Ovary (tissue), 9 donors: Measurements from ENCODE around the gene CACNB3. TPM values are rescaled to one million over a fixed set of nuclear protein-coding genes. Genes with fewer than 3 reads are reported as not detected.

Experiments used
- DNase-seq, 5 donors: peaks; one replicate each; pipeline ENCODE4 v3.0.0-alpha.2; 2019 to 2020
- H3K27ac ChIP-seq, 2 donors: fragments of 200-600 bp; one replicate each; pipeline versions ENCODE4 v1.5.1 to v1.8.0; 2019 to 2022
- H3K27me3 ChIP-seq: fragments of 200-600 bp; one replicate; pipeline ENCODE4 v1.8.0; 2022
- H3K36me3 ChIP-seq: fragments of 200-600 bp; sonication (generic); one replicate; pipeline ENCODE4 v1.5.1; 2019
- H3K4me1 ChIP-seq: one replicate; pipeline ENCODE4 v1.8.1; 2013; ENCODE audit warnings: mild to moderate bottlenecking, moderate library complexity; ENCODE audit not compliant: insufficient read depth
- H3K4me3 ChIP-seq: fragments of 200-600 bp; sonication (generic); one replicate; pipeline ENCODE4 v1.5.1; 2017
- H3K9me3 ChIP-seq, 2 donors: fragments of 200-600 bp in 1 of 2; sonication (generic) in 1 of 2; one replicate each; pipeline versions ENCODE4 v1.5.1 to v1.8.1; 2013 to 2019; ENCODE audit warnings: mild to moderate bottlenecking in 1 of 2, moderate library complexity in 1 of 2
- CTCF ChIP-seq, 3 donors: fragments of 450-650 bp in 2 of 3; fragments of 200-600 bp in 1 of 3; IDR thresholded peaks; one replicate each; pipeline versions ENCODE4 v1.5.1 to v1.8.0; 2016 to 2022; ENCODE audit warnings: antibody characterized with exemption in 3 of 3, mild to moderate bottlenecking in 1 of 3
- EP300 ChIP-seq: sonication (generic); formaldehyde crosslinking; IDR thresholded peaks from one replicate; pipeline ENCODE4 v1.6.1; 2017; ENCODE audit warnings: antibody characterized with exemption
- POLR2A ChIP-seq: fragments of 450-650 bp; IDR thresholded peaks from one replicate; pipeline ENCODE4 v1.6.1; 2017; ENCODE audit warnings: antibody characterized with exemption, mild to moderate bottlenecking, moderate library complexity
- WGBS, 3 donors: extraction: QIAGEN DNeasy Blood & Tissue Kit in 1 of 3; methylation state at CpG; one replicate each; pipeline versions ENCODE4 v1.1.5 to v1.1.7; 2013 to 2017; 5-methylcytosine and 5-hydroxymethylcytosine counted together
- intact Hi-C, 4 donors: fragments of 100-400 bp; cut with DNase I; formaldehyde crosslinking; loops; one replicate each; pipeline versions ENCODE4 v1.11.0 to v1.15.1; 2022 to 2023
- polyA plus RNA-seq, 2 donors: library from polyadenylated mRNA; stranded (reverse); fragments of 200-250 nt in 1 of 2; fragments of 350-450 nt in 1 of 2; fragmentation: Illumina TruSeq in 1 of 2; extraction: RNeasy Lipid Tissue Mini Kit (QIAGEN cat#74804) in 1 of 2; gene quantifications; one replicate each; pipeline ENCODE4 v1.2.3, GENCODE V29; 2013 to 2014
- total RNA-seq, 7 donors: library from RNA; depleted of rRNA in 2 of 7; stranded (reverse); fragments of >200 nt in 2 of 7; fragmentation: NEBNext Ultra II Directional in 3 of 7; extraction: Animal tissue kit (Norgen Biotek cat#: 25700) in 3 of 7; gene quantifications; one replicate each; pipeline versions ENCODE4 v1.1.0 to v1.2.4, GENCODE V29; 2016 to 2023
- donor health status: DM: no; HTN: no; CAD: no; lungs with moderate emphysema.
- donor health status: DM: no; HTN: no; CAD: no.
- donor health status: Bipolar disorder and iron deficiency.
- donor health status: DM: yes; HTN: yes; CAD: no.
- donor health status: DM: no; HTN: no; CAD: no.
- donor health status: DM: yes; HTN: yes; CAD: no.

Gene CACNB3
- total and polyA plus RNA-seq, 9 donors, result 24.1 to 162 (median 75.2) TPM

GRCh38 chr12:48823281-48823680 is 5.0 kb downstream of the CACNB3 start:
- H3K4me1 ChIP-seq, result peaks cover 4% of the 10 kb centered on the region
- H3K36me3 ChIP-seq, result no peaks in the 10 kb centered on the region
- H3K27me3 ChIP-seq, result no peaks in the 10 kb centered on the region
- WGBS, 3 donors, result 85 to 88% (median 86%) methylated on average over 11 of the region's 11 CpGs
- H3K4me3 ChIP-seq, result no peak overlapping the region
- no peak for TF ChIP-seq CTCF (IDR thresholded peaks at IDR 0.05)
- TF ChIP-seq EP300, result no peak
- no peak for TF ChIP-seq POLR2A
- DNase-seq, result no peak
- H3K27ac ChIP-seq, result no peak overlapping the region
- no peaks in the 10 kb centered on the region for H3K9me3 ChIP-seq
- intact Hi-C loops, result no loop called here

- Histone ChIP-seq H3K9me3 (no peaks in the 10 kb centered on the region), H3K27me3 (no peaks in the 10 kb centered on the region), H3K4me1 (peaks cover 4% of the 10 kb centered on the region), H3K36me3 (no peaks in the 10 kb centered on the region), H3K27ac (no peak overlapping the region), H3K4me3 (no peak overlapping the region)
- TF ChIP-seq CTCF (IDR thresholded peaks at IDR 0.05) (no peak), POLR2A (no peak), EP300 (no peak)
- intact Hi-C loops, result no loop called here
- no peak for DNase-seq
- WGBS, 3 donors, result 84% methylated on average over 12 of the region's 12 CpGs
These were observed 5.8 kb downstream of the CACNB3 start for GRCh38 chr12:48824112-48824511.

- peaks cover 4% of the 10 kb centered on the region for H3K4me1 ChIP-seq
- no peak overlapping the region for H3K4me3 ChIP-seq
- H3K27me3 ChIP-seq, result no peaks in the 10 kb centered on the region
- no peak overlapping the region for H3K27ac ChIP-seq
- no peak for DNase-seq
- H3K36me3 ChIP-seq, result no peaks in the 10 kb centered on the region
- 90 to 97% (median 95%) methylated on average over 4 of the region's 4 CpGs for WGBS, 3 donors
- no peak for TF ChIP-seq CTCF (IDR thresholded peaks at IDR 0.05)
- no peak for TF ChIP-seq POLR2A
- no peak for TF ChIP-seq EP300
- no peaks in the 10 kb centered on the region for H3K9me3 ChIP-seq
- intact Hi-C loops, result no loop called here
These were observed 6.6 kb downstream of the CACNB3 start for GRCh38 chr12:48824905-48825304.

- no peak for DNase-seq
- Histone ChIP-seq H3K27me3 (no peaks in the 10 kb centered on the region), H3K4me1 (no peaks in the 10 kb centered on the region), H3K4me3 (no peak overlapping the region), H3K36me3 (no peaks in the 10 kb centered on the region), H3K27ac (no peak overlapping the region), H3K9me3 (no peaks in the 10 kb centered on the region)
- WGBS, 3 donors, result 67 to 73% (median 70%) methylated on average over 15 of the region's 15 CpGs
- TF ChIP-seq CTCF (IDR thresholded peaks at IDR 0.05) (no peak), EP300 (no peak), POLR2A (no peak)
- intact Hi-C loops, result no loop called here
These were observed 8.0 kb downstream of the CACNB3 start for GRCh38 chr12:48826209-48826855.
